HG03442 (cell line): ENCODE data around the gene STARD10.
A peak's percentile ranks its signal among the peaks of the same experiment; 100 is the strongest.
"Not testable (repeated sequence)": the region's sequence is repeated elsewhere in the genome, so short reads cannot be mapped to it uniquely, and the experiment has no call there.

Experiments
- ATAC-seq: cut with Tn5 transposase; IDR thresholded peaks from one replicate; pipeline ENCODE4 v1.9.1; 2021; ENCODE audit warnings: mild to moderate bottlenecking, moderate library complexity; ENCODE audit not compliant: unreplicated experiment

STARD10 gene

GRCh38 chr11:72826191-72826941 is 32.5 kb upstream of the STARD10 start:
- ATAC-seq = no peak

GRCh38 chr11:72825661-72826060 is 31.8 kb upstream of the STARD10 start:
- ATAC-seq = no peak

- ATAC-seq = no peak
These were observed 31.1 kb upstream of the STARD10 start for GRCh38 chr11:72824811-72825505.

GRCh38 chr11:72824020-72824419 is 30.2 kb upstream of the STARD10 start:
- no peak for ATAC-seq

GRCh38 chr11:72823105-72823804 is 29.4 kb upstream of the STARD10 start:
- no peak for ATAC-seq

GRCh38 chr11:72821920-72822799 is 28.3 kb upstream of the STARD10 start:
- no peak for ATAC-seq

- no peak for ATAC-seq
These were observed 27.5 kb upstream of the STARD10 start for GRCh38 chr11:72821221-72821919.

GRCh38 chr11:72820439-72821139 is 26.7 kb upstream of the STARD10 start:
- ATAC-seq = no peak

GRCh38 chr11:72818971-72819370 is 25.1 kb upstream of the STARD10 start:
- no peak for ATAC-seq

- ATAC-seq = no peak
These were observed 24.1 kb upstream of the STARD10 start for GRCh38 chr11:72817966-72818365.

- no peak for ATAC-seq
These were observed 22.6 kb upstream of the STARD10 start for GRCh38 chr11:72816404-72816990.

GRCh38 chr11:72815110-72815618 is 21.3 kb upstream of the STARD10 start:
- ATAC-seq = no peak

GRCh38 chr11:72814286-72815109 is 20.7 kb upstream of the STARD10 start, which contains the start of gene ATG16L2:
Gene ATG16L2, plus strand, starts transcription at chr11:72814411. Its CDS starts 35 bp downstream, at chr11:72814446.
- peak; percentile 49 for ATAC-seq

- ATAC-seq = peak; percentile 32
These were observed 20.0 kb upstream of the STARD10 start for GRCh38 chr11:72813740-72814285.

- peak; percentile 27 for ATAC-seq
These were observed 19.3 kb upstream of the STARD10 start for GRCh38 chr11:72812967-72813739.

- no peak for ATAC-seq
These were observed 18.7 kb upstream of the STARD10 start for GRCh38 chr11:72812604-72812966.

GRCh38 chr11:72811686-72812085 is 17.8 kb upstream of the STARD10 start:
- not testable (repeated sequence) for ATAC-seq
